ENCODE data around the gene BAD. TPM values are rescaled to one million over a fixed set of nuclear protein-coding genes. Genes with fewer than 3 reads are reported as not detected.

The BAD gene
- total and polyA plus RNA-seq, 2 of the 13 experiments (the other 11 are each of a cell fraction or from before 2014, with no cell fraction given): 17.9 to 28.5 TPM

DNA sequence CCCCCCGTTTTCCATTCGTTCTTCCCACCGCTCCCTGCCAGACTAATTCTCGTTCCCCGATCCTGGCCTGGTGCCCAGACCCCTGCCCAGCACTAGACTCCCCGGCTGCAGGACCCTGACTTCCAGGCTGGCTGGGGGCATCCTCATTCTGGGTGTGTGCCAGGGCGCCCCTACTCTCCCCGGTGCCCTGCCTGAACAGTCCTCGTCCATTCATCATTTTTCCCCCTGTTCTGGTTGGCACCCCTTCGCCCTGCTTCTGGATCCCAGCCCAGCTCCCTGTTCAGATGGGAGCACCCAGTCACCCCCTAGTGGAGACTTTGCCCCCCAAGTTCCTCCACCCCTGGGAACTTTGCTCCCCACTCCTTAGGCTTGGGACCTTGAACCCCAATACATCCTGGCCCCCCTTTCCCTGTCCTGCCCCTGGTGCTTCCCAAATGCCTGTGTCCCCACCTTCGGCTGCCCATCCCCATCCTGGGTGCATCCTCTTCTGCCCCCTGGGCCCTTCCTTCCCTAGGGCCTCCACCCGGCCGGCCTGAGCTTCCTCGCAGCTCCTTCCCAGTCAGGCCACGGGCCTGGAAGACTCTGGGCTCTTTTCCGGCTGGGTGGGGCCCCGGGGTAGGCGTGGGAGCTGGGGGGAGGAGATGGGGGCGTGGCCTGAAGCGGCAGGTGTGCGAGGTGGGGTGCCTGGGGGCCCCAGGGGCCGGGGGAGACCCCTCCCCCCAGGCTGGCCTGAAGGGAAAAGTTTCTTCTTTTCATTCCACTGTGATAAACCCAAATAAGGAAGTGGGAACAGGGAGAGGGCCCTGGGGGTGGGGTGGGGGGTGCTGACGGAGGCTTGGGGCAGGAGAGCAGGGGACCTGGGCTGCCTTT, 32.2 kb downstream of the BAD start:
- TSS peak; percentile 42 for BruUV-seq (replicated peaks)
- peaks cover 51% of the 10 kb centered on the region for H3K4me1 ChIP-seq (ENCODE audit: insufficient read depth, low read length)
- intact Hi-C loops (cut with micrococcal nuclease; ENCODE audit: unreplicated experiment) (no loop called here), in situ Hi-C loops (cut with HindIII; ENCODE audit: extremely low pct_ligation_motif_present, low pct_unique_long_range_greater_than_20kb) (no loop called here)
- DNase-seq (ENCODE audit: low spot score) (no peak), ATAC-seq (no peak), FAIRE-seq (no peak)
- H3K79me2 ChIP-seq (ENCODE audit: insufficient read depth, low read length): peaks cover 7% of the 10 kb centered on the region
- no peak overlapping the region for H2AFZ ChIP-seq (ENCODE audit: low read length)
- WGBS (ENCODE audit: low lambda C conversion rate): 12% methylated on average over 12 of the region's 23 CpGs
- H3K36me3 ChIP-seq (replicated peaks in 1 of 2; ENCODE audit: control insufficient read depth in 1 of 2, insufficient read depth in 2 of 2, low read length in 2 of 2): peaks cover 5 to 10% of the 10 kb centered on the region in 2 experiments; a peak in 1 of 5 replicates
- H3K4me2 ChIP-seq (ENCODE audit: low read depth, low read length): peak overlapping the region; percentile 97
- H3K9me3 ChIP-seq (ENCODE audit: low read length): no peaks in the 10 kb centered on the region
- ChIA-PET CTCF (ENCODE audit: low intra/inter-chr PET ratio, low total read pairs) (no interaction called here), POLR2A (interaction anchor here (0.9 to 2.1 kb wide), 5 partner anchors 9 to 53 kb away, joined by 3 to 7 read pairs (median 6); partner anchors contain the start of genes ESRRA and FKBP2)
- peak overlapping the region; percentile 70 for H3K9ac ChIP-seq (ENCODE audit: insufficient read depth, low read depth, low read length)
- H3K27ac ChIP-seq (ENCODE audit: extremely low read length, insufficient read depth, low read length): no peak overlapping the region
- peak overlapping the region; percentile 66 to 88 (median 83) for H3K4me3 ChIP-seq (replicated peaks in 1 of 3; ENCODE audit: insufficient read depth in 1 of 3, low read depth in 2 of 3, low read length in 3 of 3)
- no peaks in the 10 kb centered on the region for H4K20me1 ChIP-seq (ENCODE audit: insufficient read depth, low read length)
- H3K27me3 ChIP-seq (ENCODE audit: control insufficient read depth in 1 of 2, insufficient read depth in 2 of 2, low read length in 2 of 2): no peaks in the 10 kb centered on the region; a peak in 1 of 5 replicates
- peak; percentile 33; the same call in 1 of the 2 replicates for TF ChIP-seq ARNT2 (CRISPR knock-in tag; IDR thresholded peaks at IDR 0.05; ENCODE audit: low read depth)
- no peak for TF ChIP-seq SMYD3 (CRISPR knock-in tag; IDR thresholded peaks at IDR 0.05)
- no peak for TF ChIP-seq KAT8 (CRISPR knock-in tag; IDR thresholded peaks at IDR 0.05)
- TF ChIP-seq CREB3 (CRISPR knock-in tag; IDR thresholded peaks at IDR 0.05): no peak
- TF ChIP-seq ZNF382 (CRISPR knock-in tag; IDR thresholded peaks at IDR 0.05; ENCODE audit: borderline replicate concordance): no peak
- no peak for TF ChIP-seq ZNF616 (CRISPR knock-in tag; IDR thresholded peaks at IDR 0.05; ENCODE audit: low read depth)
- no peak for TF ChIP-seq TCF12 (IDR thresholded peaks at IDR 0.05)
- no peak for TF ChIP-seq TCF12 (CRISPR knock-in tag; IDR thresholded peaks at IDR 0.05)
- 0 out of 2 replicates have a peak, but pooled peaks have one; percentile 55 for TF ChIP-seq HNRNPL (IDR thresholded peaks at IDR 0.05; ENCODE audit: low read depth, low read length)
- TF ChIP-seq MED13 (CRISPR knock-in tag; IDR thresholded peaks at IDR 0.05): no peak
- TF ChIP-seq EZH2 (conservative IDR thresholded peaks at IDR 0.05; ENCODE audit: low read depth, low read length): no peak
- TF ChIP-seq ZNF652 (CRISPR knock-in tag; IDR thresholded peaks at IDR 0.05; ENCODE audit: borderline replicate concordance, low read depth): no peak
- TF ChIP-seq ZMAT3 (CRISPR knock-in tag; conservative IDR thresholded peaks at IDR 0.05): no peak
- no peak for TF ChIP-seq ZNF7 (CRISPR knock-in tag; IDR thresholded peaks at IDR 0.05)
- TF ChIP-seq TOPORS (CRISPR knock-in tag; IDR thresholded peaks at IDR 0.05): no peak
- TF ChIP-seq ZFX (CRISPR knock-in tag; IDR thresholded peaks at IDR 0.05; ENCODE audit: low read depth): 0 out of 2 replicates have a peak, but pooled peaks have one; percentile 3
- no peak for TF ChIP-seq ZNF597 (CRISPR knock-in tag; IDR thresholded peaks at IDR 0.05)
- no peak for TF ChIP-seq ELF3 (CRISPR knock-in tag; IDR thresholded peaks at IDR 0.05)
- TF ChIP-seq HNRNPK (IDR thresholded peaks at IDR 0.05; ENCODE audit: low read depth, low read length, poor library complexity, severe bottlenecking): no peak
- TF ChIP-seq CC2D1A (CRISPR knock-in tag; IDR thresholded peaks at IDR 0.05): no peak
- no peak for TF ChIP-seq TBL1XR1 (IDR thresholded peaks at IDR 0.05; ENCODE audit: borderline replicate concordance, low read length, partially characterized antibody)
- no peak for TF ChIP-seq ZNF234 (CRISPR knock-in tag; conservative IDR thresholded peaks at IDR 0.05)
- no peak for TF ChIP-seq ZNF20 (CRISPR knock-in tag; IDR thresholded peaks at IDR 0.05)
